ENCODE measurements around the gene UBE2E2.

UBE2E2 gene

DNA sequence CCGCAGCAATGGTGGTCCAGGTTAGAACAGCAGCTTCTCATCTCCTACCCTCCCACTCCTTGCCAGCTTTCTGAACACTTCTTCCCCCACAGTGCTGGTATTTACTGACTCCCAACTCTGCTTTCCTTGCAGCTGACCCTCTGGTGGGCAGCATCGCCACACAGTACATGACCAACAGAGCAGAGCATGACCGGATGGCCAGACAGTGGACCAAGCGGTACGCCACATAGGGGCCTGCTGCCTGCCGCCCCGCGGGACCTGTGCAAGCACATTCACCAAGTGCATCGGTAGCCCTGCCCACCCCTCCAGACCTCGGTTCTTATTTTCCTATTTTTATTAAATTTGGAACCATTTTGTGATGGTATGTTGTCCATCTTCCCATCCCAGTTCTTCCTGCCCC lies 386.5 kb downstream of the UBE2E2 start:
- in situ Hi-C loops (cut with MboI; ENCODE audit: low pct_unique_long_range_greater_than_20kb, low sequenced_read_pairs, unreplicated experiment): no loop called here
- DNase-seq (ENCODE audit: low spot score): no peak
- TF ChIP-seq, protein P1, sequence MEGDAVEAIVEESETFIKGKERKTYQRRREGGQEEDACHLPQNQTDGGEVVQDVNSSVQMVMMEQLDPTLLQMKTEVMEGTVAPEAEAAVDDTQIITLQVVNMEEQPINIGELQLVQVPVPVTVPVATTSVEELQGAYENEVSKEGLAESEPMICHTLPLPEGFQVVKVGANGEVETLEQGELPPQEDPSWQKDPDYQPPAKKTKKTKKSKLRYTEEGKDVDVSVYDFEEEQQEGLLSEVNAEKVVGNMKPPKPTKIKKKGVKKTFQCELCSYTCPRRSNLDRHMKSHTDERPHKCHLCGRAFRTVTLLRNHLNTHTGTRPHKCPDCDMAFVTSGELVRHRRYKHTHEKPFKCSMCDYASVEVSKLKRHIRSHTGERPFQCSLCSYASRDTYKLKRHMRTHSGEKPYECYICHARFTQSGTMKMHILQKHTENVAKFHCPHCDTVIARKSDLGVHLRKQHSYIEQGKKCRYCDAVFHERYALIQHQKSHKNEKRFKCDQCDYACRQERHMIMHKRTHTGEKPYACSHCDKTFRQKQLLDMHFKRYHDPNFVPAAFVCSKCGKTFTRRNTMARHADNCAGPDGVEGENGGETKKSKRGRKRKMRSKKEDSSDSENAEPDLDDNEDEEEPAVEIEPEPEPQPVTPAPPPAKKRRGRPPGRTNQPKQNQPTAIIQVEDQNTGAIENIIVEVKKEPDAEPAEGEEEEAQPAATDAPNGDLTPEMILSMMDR (IDR thresholded peaks at IDR 0.05; ENCODE audit: extremely low read depth, insufficient read depth, missing control alignments): no peak

DNA sequence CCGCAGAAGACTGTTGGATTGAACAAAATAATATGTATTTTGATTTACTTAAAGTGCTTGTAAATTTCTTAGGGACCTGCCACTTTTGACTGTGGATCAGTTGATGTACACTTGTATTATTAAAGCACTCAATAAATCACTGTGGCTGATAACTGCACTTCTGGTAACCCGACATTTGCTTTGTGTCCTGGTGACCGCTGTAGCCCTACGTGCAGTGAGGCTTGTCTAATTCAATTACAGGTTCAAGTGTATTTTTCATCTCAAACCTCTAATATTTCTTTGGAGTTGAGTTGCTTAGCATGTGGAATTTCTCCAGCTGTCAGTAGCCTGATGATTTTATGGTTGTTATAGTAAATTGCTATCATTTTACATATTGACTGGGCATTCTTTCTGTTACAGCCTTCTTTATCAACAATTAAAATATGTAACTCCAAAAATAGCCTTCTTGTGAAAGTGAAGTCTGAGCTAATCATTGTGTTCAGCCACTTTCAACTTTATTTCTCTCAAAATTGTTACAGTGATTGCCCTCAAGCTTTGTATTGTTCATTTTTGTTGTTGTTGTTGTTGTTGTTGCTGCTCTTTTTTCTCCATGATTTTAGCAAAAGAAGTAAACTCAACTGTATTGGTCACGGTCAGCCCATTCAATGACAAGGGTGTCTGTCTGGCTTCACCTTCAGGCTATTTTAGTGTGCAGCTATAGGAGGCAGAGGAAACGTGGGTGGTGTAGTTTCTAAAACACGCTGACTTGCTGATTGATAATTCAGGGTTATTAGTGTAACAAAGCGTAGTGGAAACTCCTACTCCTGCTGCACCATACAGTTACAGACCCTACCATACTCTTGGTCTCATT lies 387.5 kb downstream of the UBE2E2 start:
- TF ChIP-seq, protein P1 (IDR thresholded peaks at IDR 0.05; ENCODE audit: extremely low read depth, insufficient read depth, missing control alignments): no peak
- in situ Hi-C loops (cut with MboI; ENCODE audit: low pct_unique_long_range_greater_than_20kb, low sequenced_read_pairs, unreplicated experiment): no loop called here
- DNase-seq (ENCODE audit: low spot score): peak; percentile 63

DNA sequence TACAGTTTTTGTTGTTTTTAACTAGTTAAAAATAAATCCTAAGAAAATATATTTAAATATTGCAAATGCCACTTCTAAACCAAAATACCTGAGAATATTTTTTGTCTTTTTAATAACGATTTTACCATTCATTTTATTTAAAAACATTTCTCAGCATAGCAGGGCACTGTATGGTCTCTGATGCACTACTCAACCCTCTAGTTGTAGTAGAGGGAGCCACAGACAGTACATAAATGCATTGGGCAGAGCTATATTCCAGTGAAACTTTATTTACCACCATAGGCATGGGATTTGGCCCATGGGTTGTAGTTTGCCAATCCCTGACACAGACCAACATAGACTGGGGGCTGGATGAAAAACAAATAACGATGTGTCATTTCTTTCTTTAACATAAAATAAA lies 388.2 kb downstream of the UBE2E2 start:
- DNase-seq (ENCODE audit: low spot score): no peak
- TF ChIP-seq, protein P1 (IDR thresholded peaks at IDR 0.05; ENCODE audit: extremely low read depth, insufficient read depth, missing control alignments): no peak
- in situ Hi-C loops (cut with MboI; ENCODE audit: low pct_unique_long_range_greater_than_20kb, low sequenced_read_pairs, unreplicated experiment): no loop called here

DNA sequence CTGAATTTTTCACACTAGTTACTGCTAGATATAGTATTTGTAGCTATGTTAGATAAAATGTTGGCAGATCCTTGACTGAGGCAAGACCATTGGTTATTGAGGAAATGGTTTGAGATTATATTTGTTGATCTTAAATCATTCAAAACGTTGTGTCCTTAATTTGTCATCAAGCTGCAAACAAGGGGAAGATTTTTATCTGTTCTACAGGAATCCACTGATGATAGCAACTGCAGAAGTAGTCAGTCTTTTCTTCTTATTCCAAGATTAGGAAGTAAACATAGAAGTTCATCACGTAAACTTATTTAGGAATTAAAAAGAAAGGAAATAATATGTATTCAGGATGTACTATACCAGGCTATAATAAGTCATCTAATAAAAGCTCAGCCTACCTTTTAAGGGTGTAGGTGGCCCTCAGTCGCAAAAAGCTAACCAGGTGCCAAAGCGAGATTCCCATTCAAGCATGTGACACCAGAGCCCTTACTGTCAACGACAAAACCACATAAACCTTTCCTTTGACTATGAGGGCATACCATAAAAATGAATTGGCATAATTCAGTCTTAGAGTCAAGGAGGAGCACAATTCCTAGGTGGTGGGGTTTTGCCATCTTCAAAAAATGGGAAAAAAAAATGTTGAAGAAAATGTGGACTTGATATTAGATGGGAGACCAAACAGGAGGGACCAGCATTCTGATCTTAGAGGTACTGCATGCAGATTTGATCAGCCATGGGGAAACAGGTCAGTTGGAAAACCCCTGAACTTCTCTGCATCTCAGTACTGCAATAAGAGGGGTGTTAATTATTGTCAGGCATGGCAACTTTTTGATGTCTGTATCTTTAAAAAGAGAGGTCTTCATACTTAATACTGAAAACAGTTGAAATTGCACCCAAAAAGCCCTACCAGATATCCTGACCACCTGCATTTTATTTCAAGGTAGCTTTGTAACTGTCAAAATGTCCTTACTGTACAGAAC lies 390.1 kb downstream of the UBE2E2 start:
- TF ChIP-seq, protein P1 (IDR thresholded peaks at IDR 0.05; ENCODE audit: extremely low read depth, insufficient read depth, missing control alignments): no peak
- in situ Hi-C loops (cut with MboI; ENCODE audit: low pct_unique_long_range_greater_than_20kb, low sequenced_read_pairs, unreplicated experiment): no loop called here
- peak; percentile 32 for DNase-seq (ENCODE audit: low spot score)

DNA sequence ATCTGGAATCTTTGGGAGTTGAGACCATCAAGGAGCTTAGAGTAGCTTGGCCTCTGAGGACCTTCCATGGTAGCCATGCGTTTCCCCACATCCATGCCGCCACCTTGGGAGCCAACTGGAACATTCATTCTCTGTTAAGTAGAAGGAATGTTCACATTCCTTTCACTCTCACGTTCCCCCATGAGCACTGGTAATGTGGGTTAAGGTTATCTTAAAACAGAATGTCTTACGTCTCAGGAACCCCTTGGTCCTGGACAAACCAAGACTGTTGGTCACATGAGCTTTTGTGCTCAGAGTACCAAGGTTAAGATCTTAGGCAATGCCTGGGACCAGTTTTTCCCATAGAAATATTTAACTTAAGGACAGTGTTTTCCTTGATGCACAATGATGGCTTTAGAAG lies 390.9 kb downstream of the UBE2E2 start:
- DNase-seq (ENCODE audit: low spot score): no peak
- TF ChIP-seq, protein P1 (IDR thresholded peaks at IDR 0.05; ENCODE audit: extremely low read depth, insufficient read depth, missing control alignments): no peak
- in situ Hi-C loops (cut with MboI; ENCODE audit: low pct_unique_long_range_greater_than_20kb, low sequenced_read_pairs, unreplicated experiment): no loop called here

DNA sequence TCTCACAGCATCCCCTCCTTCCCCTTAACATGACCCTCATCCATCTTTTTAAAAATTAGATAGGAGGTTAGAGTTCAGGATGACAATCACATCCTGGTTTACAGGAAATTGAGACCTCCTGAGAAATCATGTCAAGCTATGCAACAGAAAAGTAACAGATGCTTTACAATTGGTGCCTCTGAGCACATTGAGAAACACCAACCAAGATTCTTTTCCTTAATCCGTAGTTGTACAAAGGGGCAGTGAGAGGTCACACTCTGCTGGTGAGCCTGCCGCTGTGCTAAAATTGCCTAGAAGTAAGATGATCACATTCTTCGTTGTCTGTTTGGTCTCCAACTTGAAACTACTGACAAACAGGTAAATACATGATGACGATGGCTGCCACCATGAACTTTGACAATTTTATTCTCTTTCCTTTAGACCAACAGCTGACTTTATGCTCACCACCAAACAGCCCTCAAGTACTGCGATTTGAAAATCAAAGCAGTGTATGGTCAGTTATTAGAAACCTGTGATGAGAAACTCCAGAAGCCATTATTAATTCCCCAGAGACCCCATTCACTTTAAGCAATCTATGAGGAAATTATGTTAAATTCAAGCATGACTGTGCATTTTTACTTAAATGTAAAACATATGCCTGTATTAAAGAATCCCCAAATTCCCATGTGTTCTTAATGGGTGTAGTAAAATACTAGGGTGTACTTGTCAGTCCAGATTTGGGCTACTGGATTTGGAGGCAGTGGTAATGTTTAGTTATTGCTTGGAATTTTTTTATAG lies 392.0 kb downstream of the UBE2E2 start:
- DNase-seq (ENCODE audit: low spot score): no peak
- TF ChIP-seq, protein P1 (IDR thresholded peaks at IDR 0.05; ENCODE audit: extremely low read depth, insufficient read depth, missing control alignments): no peak
- in situ Hi-C loops (cut with MboI; ENCODE audit: low pct_unique_long_range_greater_than_20kb, low sequenced_read_pairs, unreplicated experiment): no loop called here
